Erythroblast (primary cell): ENCODE data around the gene GNG13.

Experiments used
- GATA1 ChIP-seq: IDR thresholded peaks from 2 replicates; pipeline ENCODE4 v1.6.1; 2011; ENCODE audit warnings: low read depth, mild to moderate bottlenecking, control low read depth, low read length, moderate library complexity
- POLR2A ChIP-seq: IDR thresholded peaks from 2 replicates; pipeline ENCODE4 v1.6.1; 2011; ENCODE audit warnings: mild to moderate bottlenecking, low read length

DNA sequence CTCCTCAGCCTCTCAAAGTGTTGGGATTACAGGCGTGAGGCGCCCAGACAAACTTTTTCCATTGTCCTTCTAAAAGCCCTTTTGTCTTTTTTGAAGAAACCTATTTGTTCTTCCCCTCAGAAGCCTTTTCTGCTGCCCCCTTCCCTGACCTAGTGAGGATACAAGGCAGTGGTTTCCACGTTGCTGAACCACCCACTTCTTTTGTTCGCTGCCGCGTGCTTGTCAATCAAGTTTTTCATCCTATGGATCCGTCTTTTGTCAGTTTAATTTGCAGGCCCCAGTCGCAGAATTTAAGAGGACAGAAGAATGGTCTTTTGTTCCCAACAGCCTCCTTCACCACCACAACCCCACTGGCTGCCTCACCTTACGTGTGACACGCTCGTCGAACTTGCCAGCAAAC is 20.2 kb upstream of the GNG13 start:
- TF ChIP-seq POLR2A (no peak), GATA1 (no peak)
